IPS-20b (cell line): ENCODE data around the gene OR10H4.
"Not testable (repeated sequence)": the region's sequence is repeated elsewhere in the genome, so short reads cannot be mapped to it uniquely, and the experiment has no call there.

Experiments used
- H3K27ac ChIP-seq: one replicate; pipeline ENCODE4 v1.5.1; 2013; ENCODE audit warnings: low read length
- H3K27me3 ChIP-seq: 2 replicates; pipeline ENCODE4 v1.6.1; 2013; ENCODE audit warnings: mild to moderate bottlenecking, low read length, inconsistent platforms; ENCODE audit not compliant: insufficient read depth
- H3K36me3 ChIP-seq: 2 replicates; pipeline ENCODE4 v1.6.1; 2013; ENCODE audit warnings: low read depth, mild to moderate bottlenecking, inconsistent platforms, low read length, moderate library complexity; ENCODE audit not compliant: insufficient read depth
- H3K4me1 ChIP-seq: 2 replicates; pipeline ENCODE4 v1.6.1; 2013; ENCODE audit warnings: mild to moderate bottlenecking, control low read depth, inconsistent platforms, low read length, moderate library complexity; ENCODE audit not compliant: insufficient read depth
- H3K4me3 ChIP-seq: 2 replicates; pipeline ENCODE4 v1.5.1; 2013; ENCODE audit warnings: mild to moderate bottlenecking, low read length, inconsistent platforms
- H3K9ac ChIP-seq: 2 replicates; pipeline ENCODE4 v1.6.1; 2013; ENCODE audit warnings: low read depth, mild to moderate bottlenecking, inconsistent platforms, low read length, moderate library complexity
- H3K9me3 ChIP-seq: 2 replicates; pipeline ENCODE4 v1.6.1; 2013; ENCODE audit warnings: mild to moderate bottlenecking, low read depth, low read length, inconsistent platforms; ENCODE audit not compliant: insufficient read depth

Gene OR10H4

GRCh38 chr19:15945301-15945700 is 3.5 kb upstream of the OR10H4 start:
- Histone ChIP-seq H3K27ac (no peak overlapping the region), H3K4me3 (no peak overlapping the region), H3K27me3 (no peaks in the 10 kb centered on the region), H3K9me3 (peaks cover 85% of the 10 kb centered on the region), H3K9ac (no peak overlapping the region), H3K4me1 (no peaks in the 10 kb centered on the region), H3K36me3 (no peaks in the 10 kb centered on the region)

DNA sequence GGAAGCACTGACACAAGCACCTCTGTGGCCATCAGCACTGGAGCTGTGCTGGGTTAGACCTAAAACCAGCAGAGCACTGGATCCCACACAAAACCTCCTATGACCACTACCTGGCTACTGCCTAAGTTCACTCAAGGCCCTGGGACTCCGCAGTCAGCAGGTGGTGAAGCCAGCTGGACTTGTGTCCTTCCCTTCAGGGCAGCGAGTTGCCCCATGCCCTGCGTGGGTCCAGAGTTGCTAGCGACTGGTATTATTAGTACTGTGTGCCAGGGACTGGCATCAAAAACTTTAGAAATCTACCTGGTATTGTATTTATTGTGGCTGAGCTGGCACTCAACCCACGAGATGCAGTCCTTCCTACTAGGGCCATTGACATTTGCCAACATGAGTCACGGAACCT is 6.0 kb downstream of the OR10H4 start:
- Histone ChIP-seq H3K36me3 (no peaks in the 10 kb centered on the region), H3K27ac (no peak overlapping the region), H3K4me3 (no peak overlapping the region), H3K9ac (no peak overlapping the region), H3K4me1 (no peaks in the 10 kb centered on the region), H3K9me3 (peaks cover 94% of the 10 kb centered on the region), H3K27me3 (no peaks in the 10 kb centered on the region)

- Histone ChIP-seq H3K4me3 (no peak overlapping the region), H3K27ac (no peak overlapping the region), H3K9me3 (peaks cover 92% of the 10 kb centered on the region), H3K4me1 (no peaks in the 10 kb centered on the region), H3K9ac (no peak overlapping the region), H3K36me3 (no peaks in the 10 kb centered on the region), H3K27me3 (no peaks in the 10 kb centered on the region)
Observed at GRCh38 chr19:15962319-15962718, 13.5 kb downstream of the OR10H4 start.

DNA sequence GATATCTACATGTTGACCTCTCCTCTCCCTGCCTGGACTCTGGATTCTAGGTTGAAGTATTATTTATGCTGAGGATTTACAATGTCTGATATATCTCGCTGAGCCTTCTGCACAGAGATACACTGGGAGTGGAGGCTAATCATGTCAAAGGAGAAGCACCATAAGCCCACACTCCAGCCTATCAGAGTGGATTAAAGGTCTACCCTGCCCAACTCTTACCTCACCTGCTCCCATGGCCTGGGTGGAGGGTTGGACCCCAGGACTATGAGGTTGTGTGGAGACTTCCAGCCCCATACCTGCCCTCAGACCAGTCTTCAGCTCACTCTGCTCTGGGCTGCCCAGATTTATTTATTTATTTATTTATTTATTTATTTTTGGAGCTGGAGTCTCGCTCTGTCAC is 15.4 kb downstream of the OR10H4 start:
- H3K9me3 ChIP-seq, result peaks cover 84% of the 10 kb centered on the region
- no peak overlapping the region for H3K9ac ChIP-seq
- H3K27me3 ChIP-seq, result no peaks in the 10 kb centered on the region

GRCh38 chr19:15971224-15971780 is 22.5 kb downstream of the OR10H4 start:
- H3K4me3 ChIP-seq, result no peak overlapping the region
- no peak overlapping the region for H3K9ac ChIP-seq
- no peak overlapping the region for H3K27ac ChIP-seq
- H3K9me3 ChIP-seq, result peaks cover 66% of the 10 kb centered on the region
- H3K27me3 ChIP-seq, result no peaks in the 10 kb centered on the region
- H3K4me1 ChIP-seq, result no peaks in the 10 kb centered on the region
- H3K36me3 ChIP-seq, result no peaks in the 10 kb centered on the region

More for the DNA sequence above, 15.4 kb downstream of the OR10H4 start:
- no peaks in the 10 kb centered on the region for H3K36me3 ChIP-seq
- no peaks in the 10 kb centered on the region for H3K4me1 ChIP-seq
- no peak overlapping the region for H3K4me3 ChIP-seq
- no peak overlapping the region for H3K27ac ChIP-seq

DNA sequence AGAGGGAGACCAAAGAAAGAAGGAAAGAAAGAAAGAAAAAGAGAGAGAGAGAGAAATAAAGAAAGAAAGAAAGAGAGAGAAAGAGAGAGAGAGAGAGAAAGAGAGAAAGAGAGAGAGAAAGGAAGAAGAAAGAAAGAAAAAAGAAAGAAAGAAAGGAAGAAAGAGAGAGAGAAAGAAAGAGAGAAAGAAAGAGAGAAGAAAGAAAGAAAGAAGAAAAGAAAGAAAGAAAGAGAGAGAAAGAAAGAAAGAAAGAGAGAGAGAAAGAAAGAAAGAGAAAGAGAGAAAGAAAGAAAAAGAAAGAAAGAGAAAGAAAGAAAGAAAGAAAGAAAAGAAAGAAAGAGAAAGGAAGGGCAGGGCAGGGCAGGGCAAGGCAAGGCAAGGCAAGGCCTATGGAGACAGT is 23.2 kb downstream of the OR10H4 start:
- H3K27me3 ChIP-seq, result not testable (repeated sequence)

GRCh38 chr19:15974856-15975255 is 26.0 kb downstream of the OR10H4 start:
- Histone ChIP-seq H3K27me3 (no peaks in the 10 kb centered on the region), H3K27ac (no peak overlapping the region), H3K36me3 (no peaks in the 10 kb centered on the region), H3K4me1 (no peaks in the 10 kb centered on the region), H3K4me3 (no peak overlapping the region), H3K9ac (no peak overlapping the region), H3K9me3 (peaks cover 80% of the 10 kb centered on the region)

More for the DNA sequence above, 23.2 kb downstream of the OR10H4 start:
- H3K36me3 ChIP-seq, H3K4me3 ChIP-seq, H3K27ac ChIP-seq, H3K4me1 ChIP-seq, H3K9ac ChIP-seq: not testable (repeated sequence)
- H3K9me3 ChIP-seq, result peaks cover 66% of the 10 kb centered on the region

GRCh38 chr19:15976836-15977689 is 28.3 kb downstream of the OR10H4 start:
- Histone ChIP-seq H3K27ac (no peak overlapping the region), H3K27me3 (no peaks in the 10 kb centered on the region), H3K4me1 (no peaks in the 10 kb centered on the region), H3K36me3 (no peaks in the 10 kb centered on the region), H3K9me3 (peaks cover 96% of the 10 kb centered on the region), H3K9ac (no peak overlapping the region), H3K4me3 (no peak overlapping the region)

DNA sequence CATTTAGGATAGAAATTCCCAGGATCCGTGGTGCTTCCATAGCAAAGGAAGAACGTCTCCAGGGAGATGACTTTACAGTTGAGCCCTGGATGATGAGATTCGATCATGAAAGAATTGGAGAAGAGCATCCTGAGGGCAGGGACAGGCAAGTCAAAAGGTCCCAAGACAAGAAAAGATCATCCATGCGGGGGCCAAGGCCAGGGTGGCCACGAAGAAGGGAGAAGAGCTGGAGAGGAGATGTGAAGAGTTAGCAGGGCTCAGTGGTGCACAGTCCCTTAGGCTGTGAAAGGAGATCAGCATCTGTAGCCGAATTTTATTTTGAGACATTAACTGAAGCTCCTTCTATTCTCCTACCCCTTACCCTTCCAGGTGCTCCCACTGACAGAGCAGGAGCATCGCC is 28.9 kb downstream of the OR10H4 start:
- Histone ChIP-seq H3K9me3 (peaks cover 97% of the 10 kb centered on the region), H3K27ac (no peak overlapping the region), H3K27me3 (no peaks in the 10 kb centered on the region), H3K36me3 (no peaks in the 10 kb centered on the region), H3K4me3 (no peak overlapping the region), H3K9ac (no peak overlapping the region), H3K4me1 (no peaks in the 10 kb centered on the region)

GRCh38 chr19:15979293-15979692 is 30.5 kb downstream of the OR10H4 start:
- no peak overlapping the region for H3K27ac ChIP-seq
- H3K4me1 ChIP-seq, result no peaks in the 10 kb centered on the region
- H3K36me3 ChIP-seq, result no peaks in the 10 kb centered on the region
- peaks cover 98% of the 10 kb centered on the region for H3K9me3 ChIP-seq
- no peak overlapping the region for H3K4me3 ChIP-seq
- no peaks in the 10 kb centered on the region for H3K27me3 ChIP-seq
- no peak overlapping the region for H3K9ac ChIP-seq

GRCh38 chr19:15985831-15986230 is 37.0 kb downstream of the OR10H4 start:
- H3K27ac ChIP-seq, H3K4me1 ChIP-seq, H3K27me3 ChIP-seq, H3K4me3 ChIP-seq, H3K9ac ChIP-seq, H3K36me3 ChIP-seq: not testable (repeated sequence)
- H3K9me3 ChIP-seq, result peaks cover 89% of the 10 kb centered on the region

DNA sequence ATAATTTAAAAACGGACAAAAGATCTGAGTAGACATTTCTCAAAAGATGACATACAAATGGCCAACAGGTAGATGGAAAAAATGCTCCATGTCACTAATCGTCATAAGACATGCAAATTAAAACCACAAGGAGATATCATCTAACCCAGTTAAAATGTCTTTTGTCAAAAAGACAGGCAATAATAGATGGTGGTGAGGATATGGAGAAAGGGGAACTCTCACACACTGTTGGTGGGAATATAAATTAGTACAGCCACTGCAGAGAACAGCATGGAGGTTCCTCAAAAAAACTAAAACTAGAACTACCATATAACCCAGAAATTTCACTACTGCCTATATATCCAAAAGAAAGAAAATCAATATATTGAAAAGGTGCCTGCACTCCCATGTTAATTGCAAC is 37.9 kb downstream of the OR10H4 start:
- Histone ChIP-seq H3K9me3 (peaks cover 89% of the 10 kb centered on the region), H3K27me3 (no peaks in the 10 kb centered on the region), H3K4me1 (no peaks in the 10 kb centered on the region), H3K9ac (no peak overlapping the region), H3K27ac (no peak overlapping the region), H3K36me3 (no peaks in the 10 kb centered on the region), H3K4me3 (no peak overlapping the region)
